ENCODE data around the gene OST4. TPM values are rescaled to one million over a fixed set of nuclear protein-coding genes. Genes with fewer than 3 reads are reported as not detected.
"Not testable (repeated sequence)": the region's sequence is repeated elsewhere in the genome, so short reads cannot be mapped to it uniquely, and the experiment has no call there.

OST4 gene
- total RNA-seq, result 269 TPM

GRCh38 chr2:27071277-27071989 lies at the start of gene OST4:
OST4 (minus strand) TSS chr2:27071654.
- Histone ChIP-seq H3K36me3 (peaks cover 0 to 17% of the 10 kb centered on the region in 2 donors), H3K4me3 (peak within 1 kb of the TSS; percentile 89 to 97), H3K27me3 (no peaks in the 10 kb centered on the region), H3K27ac (peak within 1 kb of the TSS; percentile 94), H3K9me3 (no peaks in the 10 kb centered on the region), H3K4me1 (peaks cover 65% of the 10 kb centered on the region)
- peak in 1 of 2 donors; percentile 96 for DNase-seq (ENCODE audit: extremely low spot score in 2 of 2)
- intact Hi-C loops (cut with DNase I), result no loop called here
- TF ChIP-seq POLR2A (IDR thresholded peaks at IDR 0.05) (peak in 1 of 2 donors; percentile 66), CTCF (IDR thresholded peaks at IDR 0.05) (no peak), POLR2AphosphoS5 (IDR thresholded peaks at IDR 0.05; ENCODE audit: insufficient read depth in 1 of 2, low read depth in 1 of 2) (peak; percentile 50 to 82)

GRCh38 chr2:27119330-27119670 lies 47.8 kb upstream of the OST4 start:
- H3K36me3 ChIP-seq; H3K9me3 ChIP-seq; DNase-seq (ENCODE audit: extremely low spot score in 2 of 2); H3K27ac ChIP-seq; intact Hi-C loops (cut with DNase I); H3K27me3 ChIP-seq: not testable (repeated sequence)
- Histone ChIP-seq H3K4me1 (peaks cover 13% of the 10 kb centered on the region), H3K4me3 (peak overlapping the region; percentile 37 to 67)

- no peak for DNase-seq (ENCODE audit: extremely low spot score in 2 of 2)
- H3K36me3 ChIP-seq, result no peaks in the 10 kb centered on the region
- H3K4me1 ChIP-seq, result peaks cover 13% of the 10 kb centered on the region
- H3K4me3 ChIP-seq, result peak within 1 kb of the TSS; percentile 37 to 67
- intact Hi-C loops (cut with DNase I), result no loop called here
- no peak for TF ChIP-seq POLR2AphosphoS5 (IDR thresholded peaks at IDR 0.05; ENCODE audit: insufficient read depth in 1 of 2, low read depth in 1 of 2)
- no peak for TF ChIP-seq CTCF (IDR thresholded peaks at IDR 0.05)
- TF ChIP-seq POLR2A (IDR thresholded peaks at IDR 0.05), result no peak
- no peak within 1 kb of the TSS for H3K27ac ChIP-seq
- no peaks in the 10 kb centered on the region for H3K9me3 ChIP-seq
- no peaks in the 10 kb centered on the region for H3K27me3 ChIP-seq
These were observed 47.3 kb upstream of the OST4 start, which contains the start of gene CGREF1 for GRCh38 chr2:27118525-27119329. CGREF1 (minus strand) TSS chr2:27119128; CDS start chr2:27104366, 14,762 bp downstream.

GRCh38 chr2:27117995-27118524 lies 46.6 kb upstream of the OST4 start:
- H3K27ac ChIP-seq, result no peak overlapping the region
- H3K9me3 ChIP-seq, result no peaks in the 10 kb centered on the region
- H3K36me3 ChIP-seq, result no peaks in the 10 kb centered on the region
- DNase-seq (ENCODE audit: extremely low spot score in 2 of 2), result no peak
- TF ChIP-seq POLR2A (IDR thresholded peaks at IDR 0.05) (no peak), CTCF (IDR thresholded peaks at IDR 0.05) (no peak)
- H3K4me3 ChIP-seq, result peak overlapping the region; percentile 37 to 67
- peaks cover 13% of the 10 kb centered on the region for H3K4me1 ChIP-seq
- intact Hi-C loops (cut with DNase I), result no loop called here
- H3K27me3 ChIP-seq, result no peaks in the 10 kb centered on the region

- no peak for DNase-seq (ENCODE audit: extremely low spot score in 2 of 2)
- no peaks in the 10 kb centered on the region for H3K27me3 ChIP-seq
- peaks cover 13% of the 10 kb centered on the region for H3K4me1 ChIP-seq
- no peak overlapping the region for H3K4me3 ChIP-seq
- no peak overlapping the region for H3K27ac ChIP-seq
- no peaks in the 10 kb centered on the region for H3K36me3 ChIP-seq
- no peaks in the 10 kb centered on the region for H3K9me3 ChIP-seq
- intact Hi-C loops (cut with DNase I), result no loop called here
- TF ChIP-seq POLR2A (IDR thresholded peaks at IDR 0.05) (no peak), CTCF (IDR thresholded peaks at IDR 0.05) (no peak), POLR2AphosphoS5 (IDR thresholded peaks at IDR 0.05; ENCODE audit: insufficient read depth in 1 of 2, low read depth in 1 of 2) (no peak)
These were observed 44.1 kb upstream of the OST4 start for GRCh38 chr2:27115519-27115918.

- H3K27ac ChIP-seq; DNase-seq (ENCODE audit: extremely low spot score in 2 of 2); H3K4me3 ChIP-seq; H3K36me3 ChIP-seq; intact Hi-C loops (cut with DNase I); H3K27me3 ChIP-seq; H3K9me3 ChIP-seq; H3K4me1 ChIP-seq: not testable (repeated sequence)
These were observed 40.1 kb upstream of the OST4 start for GRCh38 chr2:27111392-27112078.

- H3K9me3 ChIP-seq; H3K4me1 ChIP-seq; H3K27ac ChIP-seq; intact Hi-C loops (cut with DNase I); H3K4me3 ChIP-seq; DNase-seq (ENCODE audit: extremely low spot score in 2 of 2); H3K27me3 ChIP-seq; H3K36me3 ChIP-seq: not testable (repeated sequence)
These were observed 39.3 kb upstream of the OST4 start for GRCh38 chr2:27110603-27111352.

Measured in vagina (tissue), 2 donors.